G401 (cell line): ENCODE results near the gene TMPRSS12. TPM values are rescaled to one million over a fixed set of nuclear protein-coding genes. Genes with fewer than 3 reads are reported as not detected.
"Not testable (repeated sequence)": the region's sequence is repeated elsewhere in the genome, so short reads cannot be mapped to it uniquely, and the experiment has no call there.

Experiments used
- DNase-seq: peaks from one replicate; pipeline ENCODE4 v3.0.0-alpha.2; 2015; ENCODE audit warnings: low spot score
- in situ Hi-C: cut with HindIII; loops from 2 replicates; pipeline ENCODE4 v1.10.0; 2016; ENCODE audit warnings: low sequenced_read_pairs, mixed read lengths
- total RNA-seq: library from RNA; depleted of rRNA; stranded (reverse); fragments of >200 nt; shearing (Covaris generic); gene quantifications from 2 replicates; pipeline ENCODE4 v1.2.3, GENCODE V29; 2014; rRNA removed

Gene TMPRSS12, protein sequence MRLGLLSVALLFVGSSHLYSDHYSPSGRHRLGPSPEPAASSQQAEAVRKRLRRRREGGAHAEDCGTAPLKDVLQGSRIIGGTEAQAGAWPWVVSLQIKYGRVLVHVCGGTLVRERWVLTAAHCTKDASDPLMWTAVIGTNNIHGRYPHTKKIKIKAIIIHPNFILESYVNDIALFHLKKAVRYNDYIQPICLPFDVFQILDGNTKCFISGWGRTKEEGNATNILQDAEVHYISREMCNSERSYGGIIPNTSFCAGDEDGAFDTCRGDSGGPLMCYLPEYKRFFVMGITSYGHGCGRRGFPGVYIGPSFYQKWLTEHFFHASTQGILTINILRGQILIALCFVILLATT
- total RNA-seq, result not detected in 2 replicates

DNA sequence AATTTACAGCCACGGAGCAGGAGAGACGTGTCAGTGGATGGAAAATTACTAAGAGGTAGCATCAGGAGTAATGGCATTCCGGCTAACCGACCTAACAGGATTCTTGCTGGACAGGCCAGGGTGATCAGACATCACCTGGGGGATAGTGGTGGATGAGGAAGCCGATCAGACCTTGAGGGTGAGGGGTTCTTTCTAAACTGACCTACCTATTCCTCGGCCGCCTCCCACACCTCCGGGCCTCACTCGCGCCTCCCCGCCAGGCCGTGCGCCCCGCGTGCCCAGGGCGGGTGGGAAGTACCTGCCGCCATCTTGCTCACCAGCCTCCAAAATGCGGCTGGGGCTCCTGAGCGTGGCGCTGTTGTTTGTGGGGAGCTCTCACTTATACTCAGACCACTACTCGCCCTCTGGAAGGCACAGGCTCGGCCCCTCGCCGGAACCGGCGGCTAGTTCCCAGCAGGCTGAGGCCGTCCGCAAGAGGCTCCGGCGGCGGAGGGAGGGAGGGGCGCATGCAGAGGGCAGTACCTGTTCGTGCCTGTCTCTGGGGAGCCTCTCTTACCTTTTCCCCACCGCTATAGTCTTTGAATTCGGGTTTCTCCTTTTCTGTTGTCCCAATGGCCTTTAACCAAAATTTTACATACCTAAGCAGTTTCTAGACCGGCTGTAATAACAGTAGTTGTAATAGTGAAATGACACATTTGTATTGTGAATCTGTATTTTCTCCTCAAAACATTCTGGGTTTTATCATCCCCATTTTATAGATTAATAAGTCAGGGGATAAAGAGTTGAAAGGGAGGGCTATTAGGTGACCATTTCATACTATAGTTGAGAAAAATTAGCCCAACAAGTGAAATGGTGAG lies at the start of gene TMPRSS12:
Gene TMPRSS12, plus strand, starts transcription at position 290 of the 857 bp plus-strand sequence. Its CDS starts 39 bp downstream, at position 329.
- DNase-seq, result no peak
- in situ Hi-C loops, result no loop called here

DNA sequence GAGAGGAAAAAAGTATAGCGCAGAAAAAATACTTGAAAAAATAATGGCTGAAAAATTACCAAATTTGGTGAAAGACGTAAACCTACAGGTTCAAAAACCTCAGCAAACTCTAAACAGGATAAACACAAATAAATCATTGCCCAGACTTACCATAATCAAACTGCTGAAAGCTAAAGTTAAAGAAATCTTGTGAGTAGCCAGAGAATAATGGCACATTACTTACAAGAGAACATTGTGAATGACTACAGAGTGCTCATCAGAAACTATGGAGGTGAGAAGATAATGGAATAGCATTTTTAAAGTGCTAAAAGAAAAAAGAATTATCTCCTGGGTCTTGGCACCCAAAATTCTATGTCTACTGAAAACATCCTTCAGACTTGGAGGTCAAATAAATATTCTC lies 42.8 kb upstream of the TMPRSS12 start:
- DNase-seq, result no peak
- in situ Hi-C loops, result no loop called here

DNA sequence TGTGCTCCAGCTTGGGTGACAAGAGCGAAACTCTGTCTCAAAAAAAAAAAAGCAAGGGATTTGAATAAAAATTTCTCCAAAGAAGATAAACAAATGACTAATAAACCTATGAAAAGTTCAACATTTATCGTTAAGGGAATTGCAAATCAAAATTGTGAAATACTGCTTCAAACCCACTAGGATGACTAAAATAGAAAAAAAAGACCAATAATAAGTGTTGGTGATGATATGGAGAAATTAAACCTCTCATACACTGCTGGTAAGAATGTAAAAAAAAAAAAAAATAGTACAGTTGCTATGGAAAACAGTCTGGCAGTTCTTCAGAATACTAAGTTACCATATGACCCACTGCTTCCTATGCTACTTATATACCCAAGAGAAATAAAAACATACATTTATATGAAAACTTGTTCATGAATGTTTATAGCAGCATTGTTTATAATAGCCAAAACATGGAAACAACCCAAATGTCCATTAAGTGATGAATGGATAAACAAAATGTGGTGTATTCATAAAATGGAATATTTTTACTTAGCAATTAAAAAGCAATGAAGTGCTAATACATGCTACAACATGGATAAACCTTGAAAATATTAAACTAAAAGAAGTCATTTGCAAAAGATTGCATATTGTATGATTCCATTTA lies 39.4 kb upstream of the TMPRSS12 start:
- in situ Hi-C loops, result no loop called here
- DNase-seq, result no peak

DNA sequence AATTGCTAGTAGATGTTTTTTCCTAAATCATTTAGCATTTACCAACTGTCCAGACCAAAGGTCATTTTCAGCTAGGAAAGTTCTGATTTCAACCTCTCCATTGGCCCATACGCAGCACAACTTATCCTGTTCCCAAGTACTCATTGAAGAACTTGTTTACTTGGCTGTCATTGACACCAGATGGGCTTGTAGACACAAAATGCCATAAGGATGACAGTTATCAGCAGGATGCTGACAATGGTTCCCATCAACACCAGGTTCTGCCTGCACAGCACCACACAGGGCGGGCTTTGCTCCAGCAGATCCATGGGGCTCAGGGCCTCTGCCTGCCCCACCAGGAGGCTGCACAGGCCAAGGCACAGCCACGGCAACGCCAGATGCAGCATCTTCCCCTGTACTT lies 36.5 kb upstream of the TMPRSS12 start:
- in situ Hi-C loops, result no loop called here
- peak; percentile 90 for DNase-seq

DNA sequence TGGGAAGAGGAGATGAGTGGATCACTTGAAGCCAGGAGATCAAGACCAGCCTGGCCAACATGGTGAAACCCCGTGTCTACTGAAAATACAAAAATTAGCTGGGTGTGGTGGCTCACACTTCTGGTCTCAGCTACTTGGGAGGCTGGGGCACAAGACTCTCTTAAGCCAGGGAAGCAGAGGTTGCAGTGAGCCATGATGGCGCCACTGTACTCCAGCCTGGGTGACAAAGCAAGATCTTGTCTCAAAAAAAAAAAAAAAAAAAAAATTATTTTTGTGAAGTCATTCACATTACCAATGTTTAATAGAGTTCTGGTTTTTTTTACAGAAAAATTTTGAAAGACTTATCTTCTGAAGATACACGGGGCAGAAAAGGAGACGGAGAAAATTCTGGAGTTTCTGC lies 33.6 kb upstream of the TMPRSS12 start:
- DNase-seq, in situ Hi-C loops: not testable (repeated sequence)

DNA sequence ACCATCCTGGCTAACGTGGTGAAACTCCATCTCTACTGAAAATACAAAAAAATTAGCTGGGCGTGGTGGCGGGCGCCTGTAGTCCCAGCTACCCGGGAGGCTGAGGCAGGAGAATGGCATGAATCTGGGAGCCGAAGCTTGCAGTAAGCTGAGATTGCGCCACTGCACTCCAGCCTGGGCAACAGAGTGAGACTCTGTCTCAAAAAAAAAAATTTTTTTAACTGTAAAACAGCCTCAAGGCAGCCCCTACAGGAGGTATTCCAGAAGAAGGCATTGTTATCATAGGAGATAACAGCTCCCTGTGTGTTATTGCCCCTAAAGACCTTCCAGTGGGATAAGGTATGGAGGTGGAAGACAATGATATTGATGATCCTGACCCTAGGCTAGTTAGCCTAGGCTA lies 27.8 kb upstream of the TMPRSS12 start:
- DNase-seq, in situ Hi-C loops: not testable (repeated sequence)

DNA sequence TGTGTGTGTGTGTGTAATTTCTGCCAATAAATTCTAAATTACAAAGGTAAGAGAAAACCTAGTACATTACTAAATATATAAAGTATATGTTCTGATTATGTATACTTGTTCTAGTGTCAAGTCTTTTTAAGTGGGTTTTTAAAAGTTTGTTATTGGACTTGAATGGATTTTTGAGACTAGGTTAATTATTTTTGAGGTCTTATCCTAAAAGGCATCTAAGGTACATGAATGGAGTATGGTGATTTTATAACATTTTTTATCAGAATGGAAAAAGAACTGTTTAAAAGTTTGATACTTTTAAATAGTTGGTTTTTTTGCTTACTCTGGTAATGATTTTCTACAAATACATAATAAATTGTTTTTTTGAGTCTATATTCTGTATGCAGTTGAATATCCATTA lies 22.5 kb upstream of the TMPRSS12 start:
- no peak for DNase-seq
- in situ Hi-C loops, result no loop called here

DNA sequence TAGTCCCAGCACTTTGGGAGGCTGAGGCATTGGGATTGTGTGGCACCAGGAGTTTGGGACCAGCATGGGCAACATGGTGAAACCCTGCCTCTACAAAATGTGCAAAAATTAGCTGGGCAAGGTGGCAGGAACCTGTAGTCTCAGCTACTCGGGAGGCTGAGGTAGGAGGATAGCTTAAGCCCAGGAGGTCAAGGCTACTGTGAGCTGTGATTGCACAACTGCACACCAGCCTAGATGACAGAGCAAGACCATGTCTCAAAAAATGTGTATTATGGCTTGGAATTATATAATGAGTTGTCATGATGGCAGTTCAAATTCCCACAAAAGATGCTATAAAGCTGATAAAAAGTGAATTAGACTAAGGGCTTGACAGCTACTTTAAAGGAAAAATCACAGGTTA lies 20.6 kb upstream of the TMPRSS12 start:
- in situ Hi-C loops, result no loop called here
- DNase-seq, result no peak

DNA sequence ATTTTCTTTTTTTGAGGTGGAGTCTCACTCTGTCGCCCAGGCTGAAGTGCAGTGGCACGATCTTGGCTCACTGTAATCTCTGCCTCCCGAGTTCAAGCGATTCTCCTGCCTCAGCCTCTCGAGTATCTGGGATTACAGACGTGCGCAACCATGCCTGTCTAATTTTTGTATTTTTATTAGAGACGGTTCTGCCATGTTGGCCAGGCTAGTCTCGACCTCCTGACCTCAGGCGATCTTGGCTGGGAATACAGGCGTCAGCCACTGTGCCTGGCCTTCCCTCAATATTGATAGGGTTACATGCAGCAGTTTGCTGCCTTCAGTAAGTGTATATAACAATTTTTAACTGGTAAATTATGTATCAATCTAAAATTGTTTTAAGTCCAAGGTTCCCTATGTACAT lies 19.0 kb upstream of the TMPRSS12 start:
- DNase-seq, in situ Hi-C loops: not testable (repeated sequence)

DNA sequence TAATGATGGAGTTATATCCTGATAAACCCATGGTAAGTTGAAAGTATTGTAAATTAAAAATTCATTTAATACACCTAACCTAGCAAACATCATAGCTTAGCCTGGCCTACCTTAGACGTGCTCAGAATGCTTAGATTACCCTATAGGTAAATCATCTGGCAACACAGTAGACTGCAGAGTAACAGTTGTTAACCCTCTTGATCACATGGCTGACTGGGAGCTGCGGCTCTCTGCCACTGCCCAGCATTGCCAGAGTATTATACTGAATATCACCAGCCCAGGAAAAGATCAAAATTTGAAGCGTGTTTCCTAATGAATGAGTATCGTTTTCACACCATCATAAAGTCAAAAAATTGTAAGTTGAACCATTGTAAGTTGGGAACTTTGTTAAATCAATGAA lies 17.8 kb upstream of the TMPRSS12 start:
- DNase-seq, result no peak
- in situ Hi-C loops, result no loop called here

DNA sequence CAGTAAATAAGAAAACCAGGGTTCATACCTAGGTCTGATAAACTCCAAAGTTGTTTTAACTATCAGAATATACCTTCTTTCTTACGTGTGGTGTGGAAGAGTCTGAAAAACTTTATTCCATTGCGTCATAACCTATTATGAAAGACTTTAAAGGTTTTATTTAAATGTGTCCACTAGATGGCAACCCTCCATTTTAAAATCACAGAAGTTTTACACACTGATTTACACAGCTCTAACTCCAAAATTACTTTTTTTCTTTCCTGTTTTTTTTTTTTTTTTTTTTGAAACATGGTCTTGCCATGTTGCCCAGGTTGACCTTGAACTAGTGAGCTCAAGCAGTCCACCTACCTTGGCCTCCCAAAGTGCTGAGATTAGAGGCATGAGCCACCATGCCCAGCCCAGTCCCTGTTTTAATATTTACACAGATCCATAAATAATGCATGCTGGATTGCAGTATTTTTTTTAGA lies 17.3 kb upstream of the TMPRSS12 start:
- in situ Hi-C loops, result no loop called here
- peak; percentile 74 for DNase-seq

DNA sequence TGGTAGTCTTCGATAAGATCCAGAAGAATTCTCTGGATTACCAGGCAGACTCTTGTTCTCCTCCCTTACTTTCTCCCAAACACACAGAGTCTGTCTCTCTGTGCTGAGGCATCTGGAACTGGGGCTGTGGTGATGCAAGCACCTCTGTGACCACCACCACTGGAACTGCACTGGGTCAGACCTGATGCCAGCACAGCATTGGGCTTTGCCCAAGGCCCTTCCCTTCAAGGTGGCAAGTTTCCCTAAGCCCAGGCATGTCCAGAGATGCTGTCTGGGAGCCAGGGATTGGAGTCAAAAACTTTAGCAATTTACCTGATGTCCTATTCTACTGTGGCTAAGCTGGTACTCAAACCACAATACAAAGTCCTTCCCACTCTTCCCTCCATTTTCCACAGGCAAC lies 14.6 kb upstream of the TMPRSS12 start:
- in situ Hi-C loops, result no loop called here
- no peak for DNase-seq

DNA sequence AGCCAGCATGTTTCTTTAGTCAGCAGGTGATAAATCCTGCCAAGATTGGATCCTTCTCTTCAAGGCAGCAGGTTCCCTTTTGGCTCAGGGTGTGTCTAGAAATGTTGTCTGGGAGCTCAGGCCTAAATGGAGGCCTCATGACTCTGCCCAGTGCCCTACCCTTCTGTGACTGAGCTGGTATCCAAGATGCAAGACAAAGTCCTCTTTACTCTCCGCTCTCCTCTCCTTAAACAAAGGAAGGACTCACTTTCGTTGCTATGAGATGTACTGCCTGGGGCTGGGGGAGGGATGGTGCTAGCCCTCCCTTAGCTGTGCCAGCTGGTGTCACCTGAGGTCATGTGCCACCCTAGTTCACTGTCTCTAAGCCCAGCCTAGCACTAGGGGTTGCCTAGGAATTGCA lies 13.8 kb upstream of the TMPRSS12 start:
- in situ Hi-C loops, result no loop called here
- no peak for DNase-seq

DNA sequence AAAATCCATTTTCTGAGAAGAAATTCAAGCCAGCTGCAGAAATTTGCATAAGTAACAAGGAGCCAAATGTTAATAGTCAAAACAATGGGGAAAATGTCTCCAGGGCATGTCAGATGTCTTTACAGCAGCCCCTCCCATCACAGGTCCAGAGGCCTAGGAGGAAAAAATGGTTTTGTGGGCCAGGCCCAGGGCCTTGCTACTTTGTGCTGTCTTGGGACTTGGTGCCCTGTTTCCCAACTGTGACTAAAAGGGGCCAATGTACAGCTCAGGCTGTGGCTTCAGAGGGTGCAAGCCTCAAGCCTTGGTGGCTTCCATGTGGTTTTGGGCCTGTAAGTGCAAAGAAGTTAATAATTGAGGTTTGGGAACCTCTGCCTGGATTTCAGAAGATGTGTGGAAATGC lies 8.9 kb upstream of the TMPRSS12 start:
- in situ Hi-C loops, DNase-seq: not testable (repeated sequence)

DNA sequence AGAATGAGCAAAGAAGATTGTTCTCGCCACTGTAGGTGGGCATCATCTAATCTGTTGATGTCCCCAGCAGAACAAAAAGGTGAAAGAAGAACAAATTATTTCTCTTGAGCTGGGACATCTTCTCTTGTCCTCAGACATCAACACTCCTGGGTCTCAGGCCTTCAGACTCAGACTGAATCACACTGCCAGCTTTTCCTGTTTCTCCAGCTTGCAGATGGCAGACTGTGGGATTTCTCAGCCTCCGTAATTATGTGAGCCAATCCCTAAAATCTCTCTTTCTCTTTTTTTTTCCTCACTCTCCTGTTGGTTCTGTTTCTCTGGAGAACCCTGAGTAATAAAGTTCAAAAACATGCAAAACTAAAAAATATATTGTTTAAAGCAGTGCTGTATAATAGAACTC lies 3.7 kb upstream of the TMPRSS12 start:
- in situ Hi-C loops, result no loop called here
- peak; percentile 16 for DNase-seq

DNA sequence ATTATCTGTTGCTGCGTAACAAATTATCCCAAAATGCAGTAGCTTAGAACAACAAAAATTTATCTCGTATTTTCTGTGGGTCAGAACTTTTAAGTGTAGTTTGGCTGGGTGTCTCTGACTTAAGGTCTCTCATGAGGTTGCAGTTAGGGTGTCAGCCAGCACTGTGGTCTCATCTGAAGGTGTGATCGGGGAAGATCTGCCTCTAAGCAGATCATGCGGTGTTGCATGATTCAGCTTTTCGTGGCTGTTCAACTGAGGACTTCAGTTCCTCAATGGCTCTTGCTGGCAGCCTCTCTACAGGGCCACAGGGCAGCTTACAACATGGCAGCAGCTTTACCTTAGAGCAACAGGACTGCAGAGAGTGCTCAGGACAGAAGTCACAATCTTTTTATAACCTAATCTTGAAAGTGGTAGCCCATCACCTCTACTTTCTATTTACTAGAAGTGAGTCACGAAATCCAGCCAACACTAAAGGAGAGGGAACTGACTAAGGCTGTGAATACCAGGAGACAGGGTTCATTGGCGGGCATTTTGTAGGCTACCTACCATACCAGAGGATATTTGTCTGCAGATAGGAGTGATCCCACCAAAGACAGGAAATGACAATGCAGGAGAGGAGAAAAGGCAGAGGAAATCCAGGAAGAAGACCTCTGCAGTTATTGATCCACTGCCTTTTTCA lies 1.8 kb upstream of the TMPRSS12 start:
- no peak for DNase-seq
- in situ Hi-C loops, result no loop called here

DNA sequence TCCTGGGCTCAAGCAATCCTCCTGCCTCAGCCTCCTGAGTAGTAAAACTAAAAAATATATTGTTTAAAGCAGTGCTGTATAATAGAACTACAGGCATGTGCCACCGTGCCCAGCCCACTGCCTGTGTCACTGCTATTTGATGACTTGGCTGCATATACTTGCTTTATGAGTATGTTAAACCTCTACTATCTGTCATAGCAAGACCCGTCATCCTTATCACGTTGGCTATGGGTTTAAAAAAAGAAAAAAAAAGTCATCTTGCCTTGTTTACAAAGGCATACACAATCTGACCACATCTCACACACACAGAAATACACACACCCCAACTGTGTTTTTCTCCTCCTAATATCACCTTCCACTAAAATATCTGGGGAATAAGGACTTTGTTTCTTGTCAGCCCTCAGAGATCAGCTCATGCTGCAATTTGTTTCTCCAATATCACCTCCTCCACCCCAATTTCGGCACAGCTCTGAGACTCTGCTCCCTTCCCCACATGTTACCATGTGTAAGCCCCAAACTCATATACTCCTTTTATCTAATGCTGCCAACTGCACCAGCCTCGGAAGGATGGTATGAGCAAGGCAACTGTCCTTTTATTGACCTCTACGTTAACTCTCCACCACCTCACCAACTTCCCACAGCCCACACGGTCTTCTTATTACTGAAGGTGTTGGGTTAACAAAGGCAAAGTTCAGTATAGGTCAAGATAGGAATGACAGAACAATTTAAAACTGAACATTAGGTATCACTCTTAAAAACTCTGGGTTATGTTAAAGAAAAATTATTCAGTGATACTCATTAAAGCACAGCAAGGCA lies 802 bp upstream of the TMPRSS12 start:
- in situ Hi-C loops, result no loop called here
- DNase-seq, result no peak

DNA sequence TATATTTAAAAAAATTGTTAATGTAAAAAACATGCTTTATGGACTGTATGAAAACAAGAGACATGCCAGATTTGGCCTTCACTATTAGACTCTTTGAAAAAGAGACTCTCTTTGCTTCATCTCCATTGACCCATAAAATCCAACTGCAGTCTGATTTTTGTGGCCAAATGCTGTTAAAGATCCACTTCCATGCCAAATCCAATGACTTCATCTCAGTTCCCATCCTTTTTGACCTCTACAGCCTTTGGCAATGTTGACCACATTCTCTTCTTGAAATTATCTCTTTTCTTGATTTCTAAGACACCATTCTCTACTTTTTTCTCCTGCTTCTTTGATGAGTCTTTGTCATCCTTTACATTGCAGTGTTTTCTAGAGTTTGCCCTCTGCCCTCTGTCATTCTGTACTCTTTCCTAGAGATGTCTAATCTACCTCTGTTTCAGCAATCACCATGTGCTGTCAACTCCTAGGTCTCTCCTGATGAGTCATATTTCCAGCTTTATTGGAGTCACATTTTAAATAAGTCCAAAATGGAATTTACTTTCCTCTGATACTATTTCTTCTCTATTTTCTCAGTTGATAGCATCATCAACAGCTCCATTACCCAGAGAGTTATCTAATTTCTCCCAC lies 2.4 kb downstream of the TMPRSS12 start:
- in situ Hi-C loops, result no loop called here
- no peak for DNase-seq
